Panc1 (cell line): Measurements from ENCODE around the gene FILIP1L. TPM values are rescaled to one million over a fixed set of nuclear protein-coding genes. Genes with fewer than 3 reads are reported as not detected.

Experiments used
- ATAC-seq: fragments of 200-7000 bp; cut with Tn5 transposase; 2 replicates; pipeline ENCODE4 v1.9.1; 2020; ENCODE audit warnings: mild to moderate bottlenecking, moderate library complexity
- BruUV-seq: library from RNA; stranded (reverse); fragments of 400-500 nt; replicated peaks from 2 replicates; lab custom pipeline; 2021; lab: Mats Ljungman, UMichigan
- CTCF ChIA-PET: fragments of 300-600 bp; sonication (Branson Sonifier 250); formaldehyde crosslinking; loops from one replicate; lab custom pipeline; 2022; ENCODE audit warnings: antibody characterized with exemption; lab: Charles Lee
- POLR2A ChIA-PET: fragments of 300-600 bp; sonication (Branson Sonifier 250); formaldehyde crosslinking; loops from one replicate; lab custom pipeline; 2022; ENCODE audit warnings: antibody characterized with exemption; lab: Charles Lee
- DNase-seq: peaks from one replicate; pipeline ENCODE4 v3.0.0-alpha.2; 2010; ENCODE audit warnings: low read depth, low spot score
- H3K27ac ChIP-seq: 2 replicates; pipeline ENCODE4 v1.5.1; 2011; ENCODE audit warnings: mild to moderate bottlenecking, low read length, inconsistent platforms
- H3K27me3 ChIP-seq: fragments of 200-500 bp; sonication (Bioruptor generic); 2 replicates; pipeline ENCODE4 v1.6.0; 2014; ENCODE audit warnings: low read length, inconsistent platforms; ENCODE audit not compliant: control insufficient read depth, insufficient read depth
- H3K36me3 ChIP-seq: fragments of 200-500 bp; sonication (Bioruptor generic); 2 replicates; pipeline ENCODE4 v1.5.1; 2014; ENCODE audit warnings: inconsistent platforms, mild to moderate bottlenecking, low read length, moderate library complexity; ENCODE audit not compliant: control insufficient read depth, insufficient read depth
- H3K4me1 ChIP-seq: 2 replicates; pipeline ENCODE4 v1.5.1; 2011; ENCODE audit warnings: inconsistent platforms, mild to moderate bottlenecking, low read length, moderate library complexity; ENCODE audit not compliant: control insufficient read depth, insufficient read depth
- H3K4me3 ChIP-seq, 2 experiments: 2 replicates each; pipeline ENCODE4 v1.5.1; 2011 to 2012; ENCODE audit warnings: low read depth in 2 of 2, low read length in 2 of 2, mild to moderate bottlenecking in 2 of 2, inconsistent platforms in 1 of 2, moderate library complexity in 1 of 2
- H3K9me3 ChIP-seq: fragments of 200-500 bp; sonication (Bioruptor generic); 2 replicates; pipeline ENCODE4 v1.5.1; 2014; ENCODE audit warnings: low read depth, mild to moderate bottlenecking, inconsistent platforms, low read length, moderate library complexity; ENCODE audit not compliant: control insufficient read depth, insufficient read depth
- POLR2AphosphoS5 ChIP-seq: IDR thresholded peaks from 2 replicates; pipeline ENCODE4 v1.6.1; 2012; ENCODE audit warnings: mild to moderate bottlenecking, low read depth, low read length, moderate library complexity
- SIN3A ChIP-seq: IDR thresholded peaks from 2 replicates; pipeline ENCODE4 v1.6.1; 2012; ENCODE audit warnings: low read depth, mild to moderate bottlenecking, low read length, moderate library complexity, borderline replicate concordance; ENCODE audit not compliant: insufficient read depth
- TCF7L2 ChIP-seq: IDR thresholded peaks from 2 replicates; pipeline ENCODE4 v1.6.1; 2011; ENCODE audit warnings: mild to moderate bottlenecking, low read depth, low read length, inconsistent platforms
- in situ Hi-C: cut with HindIII; loops from 2 replicates; pipeline ENCODE4 v1.10.0; 2016; ENCODE audit warnings: low sequenced_read_pairs, low pct_unique_long_range_greater_than_20kb
- intact Hi-C: fragments of 100-400 bp; cut with micrococcal nuclease; formaldehyde crosslinking; loops from one replicate; pipeline ENCODE4 v1.10.0; 2022; ENCODE audit not compliant: unreplicated experiment
- total RNA-seq: library from RNA; stranded (reverse); gene quantifications from one replicate; pipeline ENCODE4 v1.2.1, GENCODE V29; 2021; ENCODE audit not compliant: unreplicated experiment
- TF ChIP-seq, protein P1 (sequence below): fragments of 450-650 bp; IDR thresholded peaks from 2 replicates; pipeline ENCODE4 v1.5.1; 2017; ENCODE audit warnings: mild to moderate bottlenecking
- TF ChIP-seq, protein P2 (sequence below), 2 experiments: IDR thresholded peaks; 2 replicates each; pipeline ENCODE4 v1.6.1; 2011 to 2012; ENCODE audit warnings: low read depth in 2 of 2, control low read depth in 1 of 2, low read length in 1 of 2, mild to moderate bottlenecking in 1 of 2, moderate library complexity in 1 of 2; ENCODE audit not compliant: insufficient read depth in 1 of 2

FILIP1L gene
- total RNA-seq, 1 experiment from 2014 or later, result 3.2 TPM

- ChIA-PET POLR2A (no interaction called here), CTCF (no interaction called here)
- no peak for DNase-seq
- H3K27me3 ChIP-seq, result no peaks in the 10 kb centered on the region
- no peaks in the 10 kb centered on the region for H3K36me3 ChIP-seq
- TF ChIP-seq, protein P1, sequence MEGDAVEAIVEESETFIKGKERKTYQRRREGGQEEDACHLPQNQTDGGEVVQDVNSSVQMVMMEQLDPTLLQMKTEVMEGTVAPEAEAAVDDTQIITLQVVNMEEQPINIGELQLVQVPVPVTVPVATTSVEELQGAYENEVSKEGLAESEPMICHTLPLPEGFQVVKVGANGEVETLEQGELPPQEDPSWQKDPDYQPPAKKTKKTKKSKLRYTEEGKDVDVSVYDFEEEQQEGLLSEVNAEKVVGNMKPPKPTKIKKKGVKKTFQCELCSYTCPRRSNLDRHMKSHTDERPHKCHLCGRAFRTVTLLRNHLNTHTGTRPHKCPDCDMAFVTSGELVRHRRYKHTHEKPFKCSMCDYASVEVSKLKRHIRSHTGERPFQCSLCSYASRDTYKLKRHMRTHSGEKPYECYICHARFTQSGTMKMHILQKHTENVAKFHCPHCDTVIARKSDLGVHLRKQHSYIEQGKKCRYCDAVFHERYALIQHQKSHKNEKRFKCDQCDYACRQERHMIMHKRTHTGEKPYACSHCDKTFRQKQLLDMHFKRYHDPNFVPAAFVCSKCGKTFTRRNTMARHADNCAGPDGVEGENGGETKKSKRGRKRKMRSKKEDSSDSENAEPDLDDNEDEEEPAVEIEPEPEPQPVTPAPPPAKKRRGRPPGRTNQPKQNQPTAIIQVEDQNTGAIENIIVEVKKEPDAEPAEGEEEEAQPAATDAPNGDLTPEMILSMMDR, result no peak
- TF ChIP-seq POLR2AphosphoS5 (no peak), SIN3A (no peak), TCF7L2 (no peak)
- TF ChIP-seq, protein P2, sequence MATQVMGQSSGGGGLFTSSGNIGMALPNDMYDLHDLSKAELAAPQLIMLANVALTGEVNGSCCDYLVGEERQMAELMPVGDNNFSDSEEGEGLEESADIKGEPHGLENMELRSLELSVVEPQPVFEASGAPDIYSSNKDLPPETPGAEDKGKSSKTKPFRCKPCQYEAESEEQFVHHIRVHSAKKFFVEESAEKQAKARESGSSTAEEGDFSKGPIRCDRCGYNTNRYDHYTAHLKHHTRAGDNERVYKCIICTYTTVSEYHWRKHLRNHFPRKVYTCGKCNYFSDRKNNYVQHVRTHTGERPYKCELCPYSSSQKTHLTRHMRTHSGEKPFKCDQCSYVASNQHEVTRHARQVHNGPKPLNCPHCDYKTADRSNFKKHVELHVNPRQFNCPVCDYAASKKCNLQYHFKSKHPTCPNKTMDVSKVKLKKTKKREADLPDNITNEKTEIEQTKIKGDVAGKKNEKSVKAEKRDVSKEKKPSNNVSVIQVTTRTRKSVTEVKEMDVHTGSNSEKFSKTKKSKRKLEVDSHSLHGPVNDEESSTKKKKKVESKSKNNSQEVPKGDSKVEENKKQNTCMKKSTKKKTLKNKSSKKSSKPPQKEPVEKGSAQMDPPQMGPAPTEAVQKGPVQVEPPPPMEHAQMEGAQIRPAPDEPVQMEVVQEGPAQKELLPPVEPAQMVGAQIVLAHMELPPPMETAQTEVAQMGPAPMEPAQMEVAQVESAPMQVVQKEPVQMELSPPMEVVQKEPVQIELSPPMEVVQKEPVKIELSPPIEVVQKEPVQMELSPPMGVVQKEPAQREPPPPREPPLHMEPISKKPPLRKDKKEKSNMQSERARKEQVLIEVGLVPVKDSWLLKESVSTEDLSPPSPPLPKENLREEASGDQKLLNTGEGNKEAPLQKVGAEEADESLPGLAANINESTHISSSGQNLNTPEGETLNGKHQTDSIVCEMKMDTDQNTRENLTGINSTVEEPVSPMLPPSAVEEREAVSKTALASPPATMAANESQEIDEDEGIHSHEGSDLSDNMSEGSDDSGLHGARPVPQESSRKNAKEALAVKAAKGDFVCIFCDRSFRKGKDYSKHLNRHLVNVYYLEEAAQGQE (IDR thresholded peaks at IDR 0.05; ENCODE audit: insufficient read depth in 1 of 2, low read depth in 2 of 2, low read length in 1 of 2), result no peak
- peaks cover 6% of the 10 kb centered on the region; the same call in 1 of the 2 replicates for H3K4me1 ChIP-seq
- no peak overlapping the region for H3K27ac ChIP-seq
- no TSS peak for BruUV-seq
- no peaks in the 10 kb centered on the region for H3K9me3 ChIP-seq
- H3K4me3 ChIP-seq, result no peak overlapping the region
- intact Hi-C loops, result no loop called here
- ATAC-seq, result no peak
- in situ Hi-C loops, result no loop called here
These were observed 147.5 kb downstream of the FILIP1L start for GRCh38 chr3:99966662-99967416.

- Histone ChIP-seq H3K27ac (no peak overlapping the region), H3K36me3 (no peaks in the 10 kb centered on the region), H3K27me3 (no peaks in the 10 kb centered on the region), H3K4me3 (no peak overlapping the region), H3K9me3 (no peaks in the 10 kb centered on the region), H3K4me1 (peaks cover 6% of the 10 kb centered on the region; the same call in 1 of the 2 replicates)
- DNase-seq, result no peak
- TF ChIP-seq SIN3A (no peak), POLR2AphosphoS5 (no peak), TCF7L2 (no peak)
- TF ChIP-seq, protein P2 (IDR thresholded peaks at IDR 0.05; ENCODE audit: insufficient read depth in 1 of 2, low read depth in 2 of 2, low read length in 1 of 2), result no peak
- TF ChIP-seq, protein P1, result no peak
- in situ Hi-C loops, result no loop called here
- intact Hi-C loops, result no loop called here
- no peak for ATAC-seq
- ChIA-PET POLR2A (no interaction called here), CTCF (no interaction called here)
- BruUV-seq, result no TSS peak
These were observed 148.5 kb downstream of the FILIP1L start for GRCh38 chr3:99965681-99966408.
